ENCODE results near the gene KCNJ10.

KCNJ10 gene

DNA sequence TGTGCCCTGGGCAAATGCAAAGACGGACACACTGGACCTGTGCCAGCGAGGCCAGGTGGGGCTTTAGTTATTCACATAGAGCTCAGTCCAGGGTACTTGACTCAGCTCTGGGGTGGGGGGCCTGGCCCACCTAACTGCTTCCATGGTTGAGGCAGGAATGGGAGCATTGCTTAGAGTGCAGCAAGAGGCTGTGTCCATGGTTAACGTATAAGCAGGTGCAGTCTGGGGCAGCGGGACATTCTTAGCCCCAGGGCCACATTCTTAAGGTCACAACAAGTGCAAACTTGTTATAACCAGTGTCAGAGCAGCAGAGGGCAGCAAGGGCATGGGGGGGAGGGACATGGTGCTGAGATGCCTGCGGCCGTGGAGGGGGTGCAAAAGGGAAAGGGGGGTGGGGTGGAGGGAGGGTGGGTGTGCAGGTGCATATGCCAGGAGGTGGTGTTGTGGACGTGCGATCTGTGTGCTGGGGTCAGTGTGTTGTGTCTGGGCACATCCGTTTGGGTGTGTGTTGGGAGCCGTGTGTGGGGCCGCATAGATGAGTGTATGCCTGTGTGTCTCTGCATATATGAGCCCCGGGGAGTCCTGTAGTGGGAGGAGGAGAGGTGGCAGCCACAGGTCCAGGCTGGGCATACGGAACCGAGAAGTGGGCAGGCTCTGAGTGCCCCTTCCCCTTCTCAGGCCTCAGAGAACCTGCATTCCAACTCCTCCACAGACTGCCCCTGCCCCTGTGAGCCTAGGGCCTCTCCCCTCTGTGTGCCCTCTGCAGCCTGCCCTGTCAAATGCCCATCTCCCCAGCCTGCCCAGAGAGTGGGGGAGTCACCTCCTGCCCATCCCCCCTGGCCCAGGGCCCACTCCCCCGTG lies 8.4 kb downstream of the KCNJ10 start (continued):
- TF ChIP-seq, protein P1, sequence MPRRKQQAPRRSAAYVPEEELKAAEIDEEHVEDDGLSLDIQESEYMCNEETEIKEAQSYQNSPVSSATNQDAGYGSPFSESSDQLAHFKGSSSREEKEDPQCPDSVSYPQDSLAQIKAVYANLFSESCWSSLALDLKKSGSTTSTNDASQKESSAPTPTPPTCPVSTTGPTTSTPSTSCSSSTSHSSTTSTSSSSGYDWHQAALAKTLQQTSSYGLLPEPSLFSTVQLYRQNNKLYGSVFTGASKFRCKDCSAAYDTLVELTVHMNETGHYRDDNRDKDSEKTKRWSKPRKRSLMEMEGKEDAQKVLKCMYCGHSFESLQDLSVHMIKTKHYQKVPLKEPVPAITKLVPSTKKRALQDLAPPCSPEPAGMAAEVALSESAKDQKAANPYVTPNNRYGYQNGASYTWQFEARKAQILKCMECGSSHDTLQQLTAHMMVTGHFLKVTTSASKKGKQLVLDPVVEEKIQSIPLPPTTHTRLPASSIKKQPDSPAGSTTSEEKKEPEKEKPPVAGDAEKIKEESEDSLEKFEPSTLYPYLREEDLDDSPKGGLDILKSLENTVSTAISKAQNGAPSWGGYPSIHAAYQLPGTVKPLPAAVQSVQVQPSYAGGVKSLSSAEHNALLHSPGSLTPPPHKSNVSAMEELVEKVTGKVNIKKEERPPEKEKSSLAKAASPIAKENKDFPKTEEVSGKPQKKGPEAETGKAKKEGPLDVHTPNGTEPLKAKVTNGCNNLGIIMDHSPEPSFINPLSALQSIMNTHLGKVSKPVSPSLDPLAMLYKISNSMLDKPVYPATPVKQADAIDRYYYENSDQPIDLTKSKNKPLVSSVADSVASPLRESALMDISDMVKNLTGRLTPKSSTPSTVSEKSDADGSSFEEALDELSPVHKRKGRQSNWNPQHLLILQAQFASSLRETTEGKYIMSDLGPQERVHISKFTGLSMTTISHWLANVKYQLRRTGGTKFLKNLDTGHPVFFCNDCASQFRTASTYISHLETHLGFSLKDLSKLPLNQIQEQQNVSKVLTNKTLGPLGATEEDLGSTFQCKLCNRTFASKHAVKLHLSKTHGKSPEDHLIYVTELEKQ (tag by site-specific recombination; IDR thresholded peaks at IDR 0.05; ENCODE audit: borderline replicate concordance) = no peak
- no peak for TF ChIP-seq INSM2 (tag by site-specific recombination; IDR thresholded peaks at IDR 0.05)
- TF ChIP-seq ZNF2 (tag by site-specific recombination; IDR thresholded peaks at IDR 0.05) = no peak
- no peak for TF ChIP-seq ZNF624 (tag by site-specific recombination; IDR thresholded peaks at IDR 0.05)
- no peak for TF ChIP-seq ZNF157 (tag by site-specific recombination; IDR thresholded peaks at IDR 0.05)

DNA sequence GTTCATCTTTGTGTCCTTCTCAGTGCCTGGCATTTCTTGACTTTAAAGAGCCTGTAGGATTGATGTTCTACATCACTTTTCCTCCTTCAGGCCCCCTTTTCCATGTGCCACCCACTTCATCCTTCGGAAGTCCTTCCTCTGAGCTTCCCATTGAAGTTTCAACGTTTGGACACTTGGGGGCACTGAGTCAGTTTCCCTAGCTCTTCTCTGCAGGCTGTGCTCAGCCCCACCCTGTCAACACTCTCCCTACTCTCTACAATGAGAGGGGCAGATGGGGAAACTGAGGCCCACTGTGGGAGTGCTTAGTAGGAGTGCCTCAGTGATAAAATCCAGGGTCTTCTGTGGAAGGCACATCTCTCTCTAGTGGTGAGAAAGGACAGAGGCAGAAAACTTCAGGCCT lies 11.9 kb downstream of the KCNJ10 start:
- Histone ChIP-seq H3K27ac (ENCODE audit: extremely low read depth, low read depth, low read length) (no peak overlapping the region), H3K4me3 (ENCODE audit: low read depth, low read length) (no peak overlapping the region), H3K4me1 (ENCODE audit: control insufficient read depth, insufficient read depth, low read length) (no peaks in the 10 kb centered on the region), H3K9me3 (ENCODE audit: control insufficient read depth, insufficient read depth, low read depth, low read length) (no peaks in the 10 kb centered on the region), H3K36me3 (ENCODE audit: control insufficient read depth in 2 of 2, insufficient read depth in 1 of 2, low read length in 2 of 2) (no peaks in the 10 kb centered on the region)
- CTCF ChIA-PET = interaction anchor here (0.9 to 25.0 kb wide), 10 partner anchors 8 to 194 kb away, joined by 3 to 541 read pairs (median 4); partner anchors contain the start of genes KCNJ10, KCNJ9 and PIGM
- POLR2A ChIA-PET = no interaction called here
- TF ChIP-seq ZNF654 (tag by site-specific recombination; IDR thresholded peaks at IDR 0.05; ENCODE audit: low read depth) (peak; percentile 20; the same call in 1 of the 2 replicates), ZNF585B (tag by site-specific recombination; IDR thresholded peaks at IDR 0.05) (no peak), CTCF (tag by site-specific recombination; IDR thresholded peaks at IDR 0.05) (0 out of 2 replicates have a peak, but pooled peaks have one; percentile 14), ZNF341 (tag by site-specific recombination; IDR thresholded peaks at IDR 0.05; ENCODE audit: low read depth) (peak; percentile 41; the same call in 1 of the 2 replicates), ZNF560 (tag by site-specific recombination; IDR thresholded peaks at IDR 0.05; ENCODE audit: borderline replicate concordance) (no peak)

DNA sequence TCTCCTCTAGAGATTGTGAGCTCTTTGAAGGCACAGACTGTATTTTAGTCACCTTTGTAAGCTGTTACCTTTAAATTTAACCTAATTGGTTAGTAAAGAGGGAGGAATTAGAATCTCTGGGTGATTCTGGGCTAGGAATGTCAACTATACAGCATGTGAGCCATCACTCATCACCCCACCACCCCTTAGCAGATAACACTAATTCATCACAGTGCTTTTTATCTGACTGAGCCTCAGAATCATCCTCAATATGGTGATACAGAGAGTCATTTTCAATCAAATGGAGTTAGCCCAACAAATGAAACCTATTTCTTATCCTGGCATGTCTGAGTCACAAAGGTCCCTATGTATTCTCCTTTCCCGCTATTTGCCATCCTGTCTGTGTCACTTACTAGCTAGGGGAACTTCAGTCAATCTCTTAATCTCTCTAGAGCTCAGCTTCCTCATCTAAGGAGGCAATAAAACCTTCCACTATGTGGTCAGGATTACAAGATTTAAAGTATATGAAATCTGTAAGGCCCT lies 13.3 kb downstream of the KCNJ10 start:
- ChIA-PET POLR2A (interaction anchor here (1.0 kb wide), 1 partner anchor 25 kb away, joined by 3 read pairs; the partner anchor contains the start of gene PIGM), CTCF (interaction anchor here (0.7 to 25.0 kb wide), 5 partner anchors 10 to 51 kb away, joined by 3 to 541 read pairs (median 4); partner anchors contain the start of gene KCNJ9)
- H3K4me1 ChIP-seq (ENCODE audit: control insufficient read depth, insufficient read depth, low read length) = no peaks in the 10 kb centered on the region
- H3K27ac ChIP-seq (ENCODE audit: extremely low read depth, low read depth, low read length) = no peak overlapping the region
- no peaks in the 10 kb centered on the region for H3K9me3 ChIP-seq (ENCODE audit: control insufficient read depth, insufficient read depth, low read depth, low read length)
- TF ChIP-seq ZNF133 (tag by site-specific recombination; IDR thresholded peaks at IDR 0.05) (no peak), ZNF391 (tag by site-specific recombination; IDR thresholded peaks at IDR 0.05; ENCODE audit: borderline replicate concordance, low read depth) (no peak), GLI4 (tag by site-specific recombination; IDR thresholded peaks at IDR 0.05) (no peak), GLI2 (tag by site-specific recombination; IDR thresholded peaks at IDR 0.05; ENCODE audit: borderline replicate concordance, low read depth) (no peak), KLF1 (tag by site-specific recombination; IDR thresholded peaks at IDR 0.05) (no peak), ZXDB (tag by site-specific recombination; IDR thresholded peaks at IDR 0.05) (no peak), ZNF37A (tag by site-specific recombination; IDR thresholded peaks at IDR 0.05) (no peak), ZSCAN5A (tag by site-specific recombination; IDR thresholded peaks at IDR 0.05) (no peak), ZNF701 (tag by site-specific recombination; IDR thresholded peaks at IDR 0.05) (no peak)
- TF ChIP-seq, protein P2, sequence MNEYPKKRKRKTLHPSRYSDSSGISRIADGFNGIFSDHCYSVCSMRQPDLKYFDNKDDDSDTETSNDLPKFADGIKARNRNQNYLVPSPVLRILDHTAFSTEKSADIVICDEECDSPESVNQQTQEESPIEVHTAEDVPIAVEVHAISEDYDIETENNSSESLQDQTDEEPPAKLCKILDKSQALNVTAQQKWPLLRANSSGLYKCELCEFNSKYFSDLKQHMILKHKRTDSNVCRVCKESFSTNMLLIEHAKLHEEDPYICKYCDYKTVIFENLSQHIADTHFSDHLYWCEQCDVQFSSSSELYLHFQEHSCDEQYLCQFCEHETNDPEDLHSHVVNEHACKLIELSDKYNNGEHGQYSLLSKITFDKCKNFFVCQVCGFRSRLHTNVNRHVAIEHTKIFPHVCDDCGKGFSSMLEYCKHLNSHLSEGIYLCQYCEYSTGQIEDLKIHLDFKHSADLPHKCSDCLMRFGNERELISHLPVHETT (tag by site-specific recombination; IDR thresholded peaks at IDR 0.05) = no peak
- H3K4me3 ChIP-seq (ENCODE audit: low read depth, low read length) = no peak overlapping the region
- H3K36me3 ChIP-seq (ENCODE audit: control insufficient read depth in 2 of 2, insufficient read depth in 1 of 2, low read length in 2 of 2) = no peaks in the 10 kb centered on the region
